Ishikawa (cell line): ENCODE results near the gene ANKRD65.

ENCODE experiments used
- CEBPB ChIP-seq: IDR thresholded peaks from 2 replicates; pipeline ENCODE4 v1.6.1; 2012
- CREB1 ChIP-seq: IDR thresholded peaks from 2 replicates; pipeline ENCODE4 v1.6.1; 2012; ENCODE audit warnings: low read depth
- EGR1 ChIP-seq: IDR thresholded peaks from 2 replicates; pipeline ENCODE4 v1.6.1; 2012
- EP300 ChIP-seq: IDR thresholded peaks from 2 replicates; pipeline ENCODE4 v1.6.1; 2012; ENCODE audit warnings: borderline replicate concordance
- FOXM1 ChIP-seq: IDR thresholded peaks from 2 replicates; pipeline ENCODE4 v1.6.1; 2012; ENCODE audit warnings: low read depth, borderline replicate concordance
- NFIC ChIP-seq: IDR thresholded peaks from 2 replicates; pipeline ENCODE4 v1.6.1; 2012
- RAD21 ChIP-seq: IDR thresholded peaks from 2 replicates; pipeline ENCODE4 v1.6.1; 2012; ENCODE audit warnings: low read depth
- TAF1 ChIP-seq: IDR thresholded peaks from 2 replicates; pipeline ENCODE4 v1.6.1; 2012; ENCODE audit warnings: low read depth, mild to moderate bottlenecking
- TEAD4 ChIP-seq: IDR thresholded peaks from 2 replicates; pipeline ENCODE4 v1.6.1; 2012
- YY1 ChIP-seq: IDR thresholded peaks from 2 replicates; pipeline ENCODE4 v1.6.1; 2012; ENCODE audit warnings: low read depth
- ZBTB7A ChIP-seq: IDR thresholded peaks from 2 replicates; pipeline ENCODE4 v1.6.1; 2012; ENCODE audit warnings: low read depth
- TF ChIP-seq, protein P1 (sequence below): IDR thresholded peaks from 2 replicates; pipeline ENCODE4 v1.6.1; 2012
- TF ChIP-seq, protein P2 (sequence below): IDR thresholded peaks from 2 replicates; pipeline ENCODE4 v1.6.1; 2012; ENCODE audit warnings: low read depth, mild to moderate bottlenecking
- TF ChIP-seq, protein P3 (sequence below): IDR thresholded peaks from 2 replicates; pipeline ENCODE4 v1.6.1; 2012

DNA sequence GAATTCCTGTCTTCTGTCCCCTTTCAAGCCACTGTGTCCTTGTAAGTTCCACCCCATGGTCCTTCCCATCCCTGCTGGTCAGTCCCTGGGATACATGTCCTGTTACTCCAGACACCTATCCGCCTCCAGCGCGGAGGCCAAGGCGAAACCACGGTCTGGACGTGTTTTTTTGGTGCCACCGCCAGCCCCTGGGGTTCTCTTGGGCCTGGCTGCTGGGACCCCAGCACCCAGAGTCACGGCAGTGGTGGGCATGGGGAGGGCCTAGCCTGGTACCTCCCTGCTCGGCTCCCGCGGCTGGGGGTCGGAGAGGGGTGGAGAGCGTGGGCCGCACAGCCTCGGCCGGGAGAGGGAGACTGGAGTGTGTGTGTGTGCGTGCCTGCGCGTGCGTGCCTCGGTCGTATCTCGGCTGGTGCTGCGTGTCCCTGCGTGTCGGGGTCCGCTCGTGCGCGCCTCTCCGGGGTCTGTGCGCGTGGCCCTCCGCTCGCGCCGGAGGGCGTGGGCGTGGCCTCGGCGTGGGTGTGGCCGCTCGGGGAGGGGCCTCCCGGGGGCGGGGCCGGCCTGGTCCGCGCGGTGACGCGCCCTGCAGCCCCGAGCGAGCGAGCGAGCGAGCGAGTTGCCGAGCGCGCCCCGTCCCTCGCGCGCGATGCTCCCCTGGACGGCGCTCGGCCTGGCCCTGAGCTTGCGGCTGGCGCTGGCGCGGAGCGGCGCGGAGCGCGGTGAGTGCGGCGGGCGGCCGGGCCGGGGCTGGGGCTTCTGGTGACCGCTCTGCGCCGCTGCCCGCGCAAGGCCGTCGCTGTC, 14.2 kb upstream of the ANKRD65 start, which contains the start of gene VWA1:
- TF ChIP-seq EGR1: no peak
- TF ChIP-seq RAD21: no peak
- TF ChIP-seq TEAD4: no peak
- TF ChIP-seq CEBPB: no peak
- TF ChIP-seq YY1: no peak
- TF ChIP-seq, protein P1, sequence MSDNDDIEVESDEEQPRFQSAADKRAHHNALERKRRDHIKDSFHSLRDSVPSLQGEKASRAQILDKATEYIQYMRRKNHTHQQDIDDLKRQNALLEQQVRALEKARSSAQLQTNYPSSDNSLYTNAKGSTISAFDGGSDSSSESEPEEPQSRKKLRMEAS: peak; percentile 56; the same call in 1 of the 2 replicates
- no peak for TF ChIP-seq EP300
- peak; percentile 22; the same call in 1 of the 2 replicates for TF ChIP-seq TAF1
- TF ChIP-seq, protein P2, sequence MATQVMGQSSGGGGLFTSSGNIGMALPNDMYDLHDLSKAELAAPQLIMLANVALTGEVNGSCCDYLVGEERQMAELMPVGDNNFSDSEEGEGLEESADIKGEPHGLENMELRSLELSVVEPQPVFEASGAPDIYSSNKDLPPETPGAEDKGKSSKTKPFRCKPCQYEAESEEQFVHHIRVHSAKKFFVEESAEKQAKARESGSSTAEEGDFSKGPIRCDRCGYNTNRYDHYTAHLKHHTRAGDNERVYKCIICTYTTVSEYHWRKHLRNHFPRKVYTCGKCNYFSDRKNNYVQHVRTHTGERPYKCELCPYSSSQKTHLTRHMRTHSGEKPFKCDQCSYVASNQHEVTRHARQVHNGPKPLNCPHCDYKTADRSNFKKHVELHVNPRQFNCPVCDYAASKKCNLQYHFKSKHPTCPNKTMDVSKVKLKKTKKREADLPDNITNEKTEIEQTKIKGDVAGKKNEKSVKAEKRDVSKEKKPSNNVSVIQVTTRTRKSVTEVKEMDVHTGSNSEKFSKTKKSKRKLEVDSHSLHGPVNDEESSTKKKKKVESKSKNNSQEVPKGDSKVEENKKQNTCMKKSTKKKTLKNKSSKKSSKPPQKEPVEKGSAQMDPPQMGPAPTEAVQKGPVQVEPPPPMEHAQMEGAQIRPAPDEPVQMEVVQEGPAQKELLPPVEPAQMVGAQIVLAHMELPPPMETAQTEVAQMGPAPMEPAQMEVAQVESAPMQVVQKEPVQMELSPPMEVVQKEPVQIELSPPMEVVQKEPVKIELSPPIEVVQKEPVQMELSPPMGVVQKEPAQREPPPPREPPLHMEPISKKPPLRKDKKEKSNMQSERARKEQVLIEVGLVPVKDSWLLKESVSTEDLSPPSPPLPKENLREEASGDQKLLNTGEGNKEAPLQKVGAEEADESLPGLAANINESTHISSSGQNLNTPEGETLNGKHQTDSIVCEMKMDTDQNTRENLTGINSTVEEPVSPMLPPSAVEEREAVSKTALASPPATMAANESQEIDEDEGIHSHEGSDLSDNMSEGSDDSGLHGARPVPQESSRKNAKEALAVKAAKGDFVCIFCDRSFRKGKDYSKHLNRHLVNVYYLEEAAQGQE: no peak
- no peak for TF ChIP-seq CREB1
- peak; percentile 56; the same call in 1 of the 2 replicates for TF ChIP-seq ZBTB7A
- TF ChIP-seq NFIC: no peak
- TF ChIP-seq FOXM1: no peak
- TF ChIP-seq, protein P3, sequence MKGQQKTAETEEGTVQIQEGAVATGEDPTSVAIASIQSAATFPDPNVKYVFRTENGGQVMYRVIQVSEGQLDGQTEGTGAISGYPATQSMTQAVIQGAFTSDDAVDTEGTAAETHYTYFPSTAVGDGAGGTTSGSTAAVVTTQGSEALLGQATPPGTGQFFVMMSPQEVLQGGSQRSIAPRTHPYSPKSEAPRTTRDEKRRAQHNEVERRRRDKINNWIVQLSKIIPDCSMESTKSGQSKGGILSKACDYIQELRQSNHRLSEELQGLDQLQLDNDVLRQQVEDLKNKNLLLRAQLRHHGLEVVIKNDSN: no peak
